Measurements from ENCODE around the gene TLR8. TPM values are rescaled to one million over a fixed set of nuclear protein-coding genes. Genes with fewer than 3 reads are reported as not detected.

TLR8 gene
- total RNA-seq, 2 donors from 2014 or later, result 0.35 to 1.6 TPM

- Histone ChIP-seq H3K9ac (ENCODE audit: low read depth in 2 of 2, low read length in 2 of 2) (no peak overlapping the region), H3K4me1 (no peaks in the 10 kb centered on the region), H3K27me3 (no peaks in the 10 kb centered on the region), H3K9me3 (no peaks in the 10 kb centered on the region), H3K36me3 (no peaks in the 10 kb centered on the region), H3K4me3 (no peak overlapping the region), H3K27ac (no peak overlapping the region)
- no peak for DNase-seq
- intact Hi-C loops (cut with DNase I), result no loop called here
- no peak for TF ChIP-seq CTCF (IDR thresholded peaks at IDR 0.05)
These were observed 35.2 kb upstream of the TLR8 start for GRCh38 chrX:12871257-12871656.

- no peak for DNase-seq
- no peak overlapping the region for H3K4me3 ChIP-seq
- no peak for TF ChIP-seq CTCF (IDR thresholded peaks at IDR 0.05)
- no peaks in the 10 kb centered on the region for H3K9me3 ChIP-seq
- intact Hi-C loops (cut with DNase I), result no loop called here
- H3K27me3 ChIP-seq, result no peaks in the 10 kb centered on the region
- no peak overlapping the region for H3K27ac ChIP-seq
- no peaks in the 10 kb centered on the region for H3K36me3 ChIP-seq
- no peak overlapping the region for H3K9ac ChIP-seq (ENCODE audit: low read depth in 2 of 2, low read length in 2 of 2)
- H3K4me1 ChIP-seq, result no peaks in the 10 kb centered on the region
These were observed 33.7 kb upstream of the TLR8 start for GRCh38 chrX:12872741-12873140.

- H3K36me3 ChIP-seq, result no peaks in the 10 kb centered on the region
- no peak overlapping the region for H3K9ac ChIP-seq (ENCODE audit: low read depth in 2 of 2, low read length in 2 of 2)
- no peaks in the 10 kb centered on the region for H3K4me1 ChIP-seq
- DNase-seq, result no peak
- no peak for TF ChIP-seq CTCF (IDR thresholded peaks at IDR 0.05)
- no peaks in the 10 kb centered on the region for H3K9me3 ChIP-seq
- H3K27ac ChIP-seq, result no peak overlapping the region
- H3K27me3 ChIP-seq, result no peaks in the 10 kb centered on the region
- H3K4me3 ChIP-seq, result no peak overlapping the region
- intact Hi-C loops (cut with DNase I), result no loop called here
These were observed 31.8 kb upstream of the TLR8 start for GRCh38 chrX:12874581-12874980.

- no peak for DNase-seq
- intact Hi-C loops (cut with DNase I), result no loop called here
- no peak overlapping the region for H3K4me3 ChIP-seq
- H3K36me3 ChIP-seq, result no peaks in the 10 kb centered on the region
- H3K27ac ChIP-seq, result no peak overlapping the region
- no peak for TF ChIP-seq CTCF (IDR thresholded peaks at IDR 0.05)
- no peak overlapping the region for H3K9ac ChIP-seq (ENCODE audit: low read depth in 2 of 2, low read length in 2 of 2)
- H3K4me1 ChIP-seq, result no peaks in the 10 kb centered on the region
- no peaks in the 10 kb centered on the region for H3K9me3 ChIP-seq
- no peaks in the 10 kb centered on the region for H3K27me3 ChIP-seq
These were observed 29.0 kb upstream of the TLR8 start for GRCh38 chrX:12877386-12877785.

- no peaks in the 10 kb centered on the region for H3K27me3 ChIP-seq
- intact Hi-C loops (cut with DNase I), result no loop called here
- no peak for DNase-seq
These were observed 27.9 kb upstream of the TLR8 start for GRCh38 chrX:12878536-12878935.

More at GRCh38 chrX:12878536-12878935, 27.9 kb upstream of the TLR8 start:
- no peak for TF ChIP-seq CTCF (IDR thresholded peaks at IDR 0.05)
- Histone ChIP-seq H3K9me3 (no peaks in the 10 kb centered on the region), H3K4me1 (no peaks in the 10 kb centered on the region), H3K4me3 (no peak overlapping the region), H3K9ac (ENCODE audit: low read depth in 2 of 2, low read length in 2 of 2) (no peak overlapping the region), H3K36me3 (no peaks in the 10 kb centered on the region), H3K27ac (no peak overlapping the region)
